ENCODE data around the gene IL1R1.

IL1R1 gene

GRCh38 chr2:102187496-102188150 is 45.1 kb downstream of the IL1R1 start:
- TF ChIP-seq EP300 (IDR thresholded peaks at IDR 0.05; ENCODE audit: borderline replicate concordance), result no peak
- TF ChIP-seq FOXM1 (IDR thresholded peaks at IDR 0.05; ENCODE audit: borderline replicate concordance, low read depth), result no peak
- TF ChIP-seq RAD21 (IDR thresholded peaks at IDR 0.05; ENCODE audit: low read depth), result no peak
- no peak for TF ChIP-seq USF1 (IDR thresholded peaks at IDR 0.05)

GRCh38 chr2:102190430-102191107 is 48.0 kb downstream of the IL1R1 start:
- TF ChIP-seq CREB1 (IDR thresholded peaks at IDR 0.05; ENCODE audit: low read depth) (no peak), ZBTB7A (IDR thresholded peaks at IDR 0.05; ENCODE audit: low read depth) (no peak), TAF1 (IDR thresholded peaks at IDR 0.05; ENCODE audit: low read depth) (no peak), CEBPB (IDR thresholded peaks at IDR 0.05) (no peak), EP300 (IDR thresholded peaks at IDR 0.05; ENCODE audit: borderline replicate concordance) (no peak), MAX (IDR thresholded peaks at IDR 0.05) (no peak), TCF12 (IDR thresholded peaks at IDR 0.05; ENCODE audit: low read depth) (no peak), REST (IDR thresholded peaks at IDR 0.05; ENCODE audit: low read depth) (no peak), RAD21 (IDR thresholded peaks at IDR 0.05; ENCODE audit: low read depth) (no peak), TEAD4 (IDR thresholded peaks at IDR 0.05) (no peak), NFIC (IDR thresholded peaks at IDR 0.05) (no peak), YY1 (IDR thresholded peaks at IDR 0.05; ENCODE audit: low read depth) (no peak), USF1 (IDR thresholded peaks at IDR 0.05) (no peak), EGR1 (IDR thresholded peaks at IDR 0.05) (no peak), FOXM1 (IDR thresholded peaks at IDR 0.05; ENCODE audit: borderline replicate concordance, low read depth) (no peak)

- TF ChIP-seq EGR1 (IDR thresholded peaks at IDR 0.05), result no peak
- no peak for TF ChIP-seq REST (IDR thresholded peaks at IDR 0.05; ENCODE audit: low read depth)
- no peak for TF ChIP-seq YY1 (IDR thresholded peaks at IDR 0.05; ENCODE audit: low read depth)
- TF ChIP-seq EP300 (IDR thresholded peaks at IDR 0.05; ENCODE audit: borderline replicate concordance), result no peak
- no peak for TF ChIP-seq TCF12 (IDR thresholded peaks at IDR 0.05; ENCODE audit: low read depth)
- TF ChIP-seq USF1 (IDR thresholded peaks at IDR 0.05), result no peak
- no peak for TF ChIP-seq CEBPB (IDR thresholded peaks at IDR 0.05)
- no peak for TF ChIP-seq TAF1 (IDR thresholded peaks at IDR 0.05; ENCODE audit: low read depth)
- TF ChIP-seq ZBTB7A (IDR thresholded peaks at IDR 0.05; ENCODE audit: low read depth), result no peak
- TF ChIP-seq TEAD4 (IDR thresholded peaks at IDR 0.05), result no peak
- no peak for TF ChIP-seq RAD21 (IDR thresholded peaks at IDR 0.05; ENCODE audit: low read depth)
- no peak for TF ChIP-seq MAX (IDR thresholded peaks at IDR 0.05)
- TF ChIP-seq FOXM1 (IDR thresholded peaks at IDR 0.05; ENCODE audit: borderline replicate concordance, low read depth), result no peak
- no peak for TF ChIP-seq NFIC (IDR thresholded peaks at IDR 0.05)
- TF ChIP-seq CREB1 (IDR thresholded peaks at IDR 0.05; ENCODE audit: low read depth), result no peak
Measured at GRCh38 chr2:102191501-102191900, 49.0 kb downstream of the IL1R1 start.

GRCh38 chr2:102193074-102193473 is 50.5 kb downstream of the IL1R1 start:
- TF ChIP-seq MAX (IDR thresholded peaks at IDR 0.05), result no peak
- TF ChIP-seq CREB1 (IDR thresholded peaks at IDR 0.05; ENCODE audit: low read depth), result no peak
- TF ChIP-seq EGR1 (IDR thresholded peaks at IDR 0.05), result no peak
- no peak for TF ChIP-seq NFIC (IDR thresholded peaks at IDR 0.05)
- no peak for TF ChIP-seq TAF1 (IDR thresholded peaks at IDR 0.05; ENCODE audit: low read depth)
- no peak for TF ChIP-seq CEBPB (IDR thresholded peaks at IDR 0.05)
- TF ChIP-seq TEAD4 (IDR thresholded peaks at IDR 0.05), result no peak

Measured in Ishikawa (cell line).